SJSA1 (cell line): Measurements from ENCODE around the gene GADD45A. TPM values are rescaled to one million over a fixed set of nuclear protein-coding genes. Genes with fewer than 3 reads are reported as not detected.

ENCODE experiments used
- total RNA-seq: library from RNA; depleted of rRNA; stranded (reverse); fragments of >200 nt; shearing (Covaris generic); gene quantifications from 2 replicates; pipeline ENCODE4 v1.2.3, GENCODE V29; 2014; rRNA removed

GADD45A gene
- total RNA-seq, 1 experiment from 2014 or later = 63.1 TPM

Other genes starting within 250 kb of the GADD45A start
- gene GNG12, start 148.3 kb downstream of the GADD45A start, total RNA-seq = 208 and 330 TPM in 2 replicates